ENCODE measurements around the gene RFK.

The RFK gene

DNA sequence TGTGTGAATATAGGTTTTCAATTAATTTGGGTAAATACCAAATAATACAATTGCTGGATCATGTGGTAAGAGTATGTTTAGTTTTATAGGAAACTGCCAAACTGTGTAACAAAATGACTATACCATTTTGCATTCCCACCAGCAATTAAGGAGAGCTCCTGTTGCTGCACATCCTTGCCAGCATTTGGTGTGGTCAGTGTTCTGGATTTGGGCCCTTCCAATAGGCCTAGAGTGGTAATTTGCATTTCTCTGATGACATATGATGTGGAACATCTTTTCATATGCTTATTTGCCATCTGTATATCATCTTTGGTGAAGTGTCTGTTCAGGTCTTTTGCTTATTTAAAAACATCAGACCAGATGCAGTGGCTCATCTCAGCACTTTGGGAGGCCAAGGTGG, 11.6 kb upstream of the RFK start:
- no peak for DNase-seq

GRCh38 chr9:76405340-76405739, 11.1 kb upstream of the RFK start:
- DNase-seq: no peak

GRCh38 chr9:76404401-76404800, 10.2 kb upstream of the RFK start:
- DNase-seq: no peak

- DNase-seq: peak; percentile 34
Measured at GRCh38 chr9:76403352-76403751, 9.1 kb upstream of the RFK start.

DNA sequence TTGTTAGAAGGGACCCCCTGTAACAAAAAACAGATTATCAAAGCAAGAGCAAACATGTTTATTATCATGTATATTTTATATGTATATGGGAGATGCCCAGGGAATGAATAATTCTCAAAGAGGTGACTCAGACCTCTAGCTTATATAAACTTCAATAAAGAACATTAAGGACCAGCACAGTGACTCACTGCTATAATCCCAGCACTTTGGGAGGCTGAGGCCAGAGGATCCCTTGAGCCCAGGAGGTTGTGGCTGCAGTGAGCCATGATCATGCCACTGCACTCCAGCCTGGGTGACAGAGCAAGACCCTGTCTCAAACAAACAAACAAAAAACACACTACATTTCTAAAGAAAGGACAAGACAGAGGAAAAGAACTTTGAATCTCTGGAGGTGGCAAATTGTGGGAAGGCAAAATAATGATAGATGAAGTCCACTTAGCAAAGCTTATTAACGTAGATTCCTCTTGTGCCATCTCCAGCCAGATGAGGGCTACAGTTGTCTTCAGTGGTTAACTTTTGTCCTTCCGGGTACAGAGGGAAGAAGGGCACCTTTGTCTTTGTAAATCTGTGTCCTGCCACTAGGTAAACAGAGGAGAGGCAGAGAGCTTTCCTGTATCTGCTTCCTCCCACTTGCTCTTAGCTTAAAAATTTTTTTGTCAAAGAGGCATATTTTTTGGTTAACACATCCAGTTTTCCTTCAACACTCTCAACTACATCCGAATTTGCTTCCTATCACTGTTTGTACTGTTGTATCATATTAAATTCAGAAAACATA, 7.5 kb upstream of the RFK start:
- DNase-seq: no peak

GRCh38 chr9:76401176-76401575, 7.0 kb upstream of the RFK start:
- DNase-seq: no peak

- DNase-seq: no peak
Measured at GRCh38 chr9:76400534-76401096, 6.4 kb upstream of the RFK start.

DNA sequence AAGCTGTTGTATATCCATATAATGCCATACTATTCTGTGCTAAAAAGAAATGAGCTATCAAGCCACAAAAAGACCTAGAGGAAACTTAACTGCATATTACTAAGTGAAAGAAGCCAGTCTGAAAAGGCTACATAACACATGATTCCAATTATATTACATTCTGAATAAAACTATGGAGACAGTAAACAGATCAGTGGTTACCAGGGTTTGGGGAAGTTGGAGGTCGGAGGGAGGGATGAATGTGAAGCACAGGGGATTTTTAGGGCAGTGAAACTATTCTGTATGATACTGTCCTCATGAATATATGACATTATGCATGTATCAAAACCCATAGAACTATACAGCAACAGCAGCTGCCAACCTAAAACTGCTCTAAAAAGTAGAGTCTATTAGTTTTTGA, 5.6 kb upstream of the RFK start:
- DNase-seq: no peak

GRCh38 chr9:76396597-76396996, 2.4 kb upstream of the RFK start:
- no peak for DNase-seq

GRCh38 chr9:76396144-76396543, 1.9 kb upstream of the RFK start:
- DNase-seq: no peak

DNA sequence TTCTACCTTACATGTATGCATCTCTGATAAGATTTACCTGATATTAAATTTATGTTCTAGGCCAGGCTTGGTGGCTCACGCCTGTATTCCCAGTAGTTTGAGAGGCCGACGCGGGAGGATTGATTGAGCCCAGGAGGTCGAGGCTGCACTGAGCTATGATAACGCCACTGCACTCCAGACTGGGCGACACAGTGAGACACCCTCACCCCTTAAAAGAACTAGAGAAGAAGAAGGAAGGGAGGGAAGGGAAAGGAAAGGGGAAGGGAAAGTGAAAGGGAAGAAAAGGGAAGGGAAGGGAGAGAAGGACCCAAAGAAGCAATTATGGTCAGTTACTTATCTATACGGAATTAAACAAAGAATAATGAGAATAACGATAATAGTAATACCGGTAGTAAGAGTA, 1.2 kb upstream of the RFK start:
- DNase-seq: no peak

DNA sequence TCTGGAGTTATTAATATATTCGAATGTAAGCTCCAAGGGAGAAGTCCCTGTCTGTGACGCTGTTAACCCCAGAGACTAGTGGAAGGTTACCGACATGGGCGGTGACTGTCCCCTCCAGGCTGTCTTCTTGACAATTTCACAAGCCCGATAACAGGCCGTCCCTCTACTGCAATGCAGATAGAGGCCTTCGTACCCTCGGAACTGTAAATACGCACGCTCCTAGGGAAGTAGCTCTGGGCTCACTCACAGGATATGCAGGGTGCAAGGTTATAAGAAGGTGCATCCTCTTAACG, 680 bp upstream of the RFK start:
- DNase-seq: peak; percentile 50

DNA sequence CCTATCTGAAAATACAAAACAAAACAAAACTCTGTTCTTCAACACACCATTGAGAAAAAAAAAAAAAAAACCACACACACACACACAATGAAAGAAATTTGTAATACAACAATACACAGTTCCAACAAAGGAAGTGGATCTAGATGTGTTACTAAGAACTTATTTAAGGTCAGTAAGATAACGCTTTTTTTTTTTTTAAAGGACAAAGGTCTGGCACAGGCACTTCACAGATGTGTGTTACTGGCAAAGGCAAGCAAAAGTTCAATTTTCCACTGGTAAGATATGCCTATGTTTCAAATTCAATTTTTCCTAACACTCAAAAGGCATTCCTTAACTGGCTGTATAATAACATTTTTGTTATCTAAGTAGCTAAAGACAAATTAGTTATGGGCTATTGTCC, 3.6 kb downstream of the RFK start:
- no peak for DNase-seq

GRCh38 chr9:76379494-76379893, 14.7 kb downstream of the RFK start:
- DNase-seq: no peak

DNA sequence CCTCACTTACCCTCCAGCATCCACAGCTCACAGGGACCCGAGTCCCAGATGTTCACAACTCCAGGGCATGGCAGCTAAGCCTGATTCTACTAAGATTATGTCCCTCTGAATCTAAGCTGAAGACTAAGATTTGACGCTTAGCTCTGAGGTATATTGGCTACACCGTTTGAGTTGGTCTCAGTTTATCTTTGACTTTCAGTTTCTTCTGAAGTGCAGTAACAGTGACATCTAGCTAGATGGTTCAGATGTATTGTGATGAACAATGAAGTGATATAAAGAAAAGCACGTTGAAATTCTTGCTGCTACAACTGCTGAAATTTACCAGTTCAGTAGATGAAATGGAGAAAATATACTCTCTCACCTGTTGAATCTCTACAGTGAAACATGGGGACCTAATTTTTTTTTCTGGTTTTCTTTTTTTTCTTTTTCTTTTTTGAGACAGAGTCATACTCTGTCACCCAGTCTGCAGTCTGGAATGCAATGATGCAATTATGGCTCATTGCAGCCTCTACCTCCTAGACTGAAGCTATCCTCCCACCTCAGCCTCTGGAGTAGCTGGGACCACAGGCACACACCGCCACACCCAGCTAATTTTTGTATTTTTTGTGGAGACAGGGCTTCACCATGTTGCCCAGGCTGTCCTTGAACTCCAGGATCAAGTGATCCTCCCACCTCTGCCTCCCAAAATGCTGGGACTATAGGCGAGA, 15.7 kb downstream of the RFK start:
- no peak for DNase-seq

GRCh38 chr9:76377791-76378190, 16.4 kb downstream of the RFK start:
- no peak for DNase-seq

- no peak for DNase-seq
Measured at GRCh38 chr9:76374783-76375559, 19.3 kb downstream of the RFK start.

GRCh38 chr9:76373784-76374474, 20.3 kb downstream of the RFK start:
- no peak for DNase-seq

DNA sequence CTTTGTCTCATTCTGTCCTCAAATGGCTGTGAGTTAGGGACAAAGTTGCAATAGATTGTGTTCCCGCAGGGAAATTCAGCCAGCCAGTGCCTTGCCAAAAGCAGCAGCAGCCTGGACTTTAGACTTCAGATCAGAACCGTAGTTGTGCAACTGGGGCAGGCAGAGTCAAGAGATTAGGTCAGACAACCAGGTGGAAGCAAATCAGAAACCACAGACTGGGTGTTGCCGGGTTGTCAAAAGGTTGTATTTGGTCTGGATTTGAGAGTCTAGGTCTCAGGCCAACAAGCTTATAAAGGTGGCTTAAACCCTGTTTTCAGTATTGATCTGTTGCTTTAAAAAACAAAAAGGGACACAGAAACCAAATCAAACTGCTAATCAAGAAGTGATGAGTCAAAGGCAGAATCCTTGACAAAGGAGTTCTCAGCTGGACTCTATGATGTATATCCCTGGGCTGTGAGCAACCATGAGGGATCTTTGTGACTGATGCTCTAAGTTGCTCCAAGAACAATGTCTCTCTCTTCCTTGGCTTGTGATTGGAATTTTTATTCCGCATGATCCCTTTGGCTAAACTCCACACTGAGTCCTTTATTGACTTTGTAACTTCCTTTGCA, 20.9 kb downstream of the RFK start:
- no peak for DNase-seq

DNA sequence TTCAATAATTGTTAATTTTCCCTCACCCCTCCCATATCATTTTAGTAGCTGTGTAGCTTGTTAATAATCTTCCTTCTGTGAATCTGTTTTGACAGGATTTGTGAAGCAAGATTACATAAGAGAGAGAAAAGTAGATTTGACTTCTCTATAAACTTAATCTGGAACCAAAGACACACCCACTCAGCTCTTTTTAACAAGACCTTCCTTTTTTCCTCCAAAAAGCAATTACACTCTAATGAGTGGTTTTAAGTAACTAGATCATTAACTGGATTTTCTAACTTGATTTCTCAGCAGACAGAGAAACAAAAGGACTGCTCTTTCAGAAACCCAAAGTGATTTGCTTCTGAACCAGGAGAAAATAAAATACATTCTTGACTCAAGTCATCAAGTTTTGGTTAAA, 21.9 kb downstream of the RFK start:
- DNase-seq: no peak

DNA sequence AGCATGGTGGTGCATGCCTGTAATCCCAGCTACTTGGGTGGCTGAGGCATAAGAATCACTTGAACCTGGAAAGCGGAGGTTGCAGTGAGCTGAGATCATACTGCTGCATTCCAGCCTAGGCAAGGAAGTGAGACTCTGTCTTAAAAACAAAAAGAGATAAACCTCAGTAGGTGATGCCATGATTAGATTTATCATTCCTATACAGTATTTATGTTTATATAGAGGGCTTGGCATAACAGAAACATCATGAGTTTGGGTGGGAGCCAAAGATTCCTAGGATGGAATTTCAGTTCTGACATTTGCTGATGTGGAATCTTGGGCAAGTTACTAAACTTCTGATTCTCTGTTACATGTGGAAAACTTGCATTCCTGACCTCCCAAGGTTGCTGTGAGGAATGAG, 22.3 kb downstream of the RFK start:
- DNase-seq: no peak

GRCh38 chr9:76370396-76371023, 23.7 kb downstream of the RFK start:
- DNase-seq: no peak
